ENCODE results near the gene RAE1.

Gene RAE1

DNA sequence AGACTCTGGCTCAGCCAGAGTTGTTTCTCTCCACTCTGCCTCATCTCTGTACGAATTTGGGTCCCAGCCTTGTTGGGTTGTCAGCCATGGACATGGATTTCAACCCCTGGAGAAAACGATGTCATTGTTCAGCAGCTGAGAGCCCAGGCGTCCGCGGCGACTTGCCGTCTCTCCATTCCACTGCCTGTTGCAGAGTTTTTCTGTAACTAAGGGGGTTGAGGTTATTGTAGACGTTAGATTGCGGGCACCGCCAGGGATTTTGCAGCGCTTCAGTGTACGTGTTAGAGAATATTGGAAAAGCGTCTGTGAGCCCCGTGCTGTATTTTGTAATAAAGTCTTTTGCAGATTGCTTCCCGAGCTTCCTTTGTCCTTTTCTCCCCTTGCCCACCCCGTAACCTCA lies 27.1 kb downstream of the RAE1 start:
- TF ChIP-seq CTCF (IDR thresholded peaks at IDR 0.05; ENCODE audit: insufficient read depth, low read depth, low read length, missing control alignments) = no peak
- no peak for DNase-seq (ENCODE audit: low read depth)
- no peak overlapping the region for H3K4me3 ChIP-seq (ENCODE audit: low read length)

DNA sequence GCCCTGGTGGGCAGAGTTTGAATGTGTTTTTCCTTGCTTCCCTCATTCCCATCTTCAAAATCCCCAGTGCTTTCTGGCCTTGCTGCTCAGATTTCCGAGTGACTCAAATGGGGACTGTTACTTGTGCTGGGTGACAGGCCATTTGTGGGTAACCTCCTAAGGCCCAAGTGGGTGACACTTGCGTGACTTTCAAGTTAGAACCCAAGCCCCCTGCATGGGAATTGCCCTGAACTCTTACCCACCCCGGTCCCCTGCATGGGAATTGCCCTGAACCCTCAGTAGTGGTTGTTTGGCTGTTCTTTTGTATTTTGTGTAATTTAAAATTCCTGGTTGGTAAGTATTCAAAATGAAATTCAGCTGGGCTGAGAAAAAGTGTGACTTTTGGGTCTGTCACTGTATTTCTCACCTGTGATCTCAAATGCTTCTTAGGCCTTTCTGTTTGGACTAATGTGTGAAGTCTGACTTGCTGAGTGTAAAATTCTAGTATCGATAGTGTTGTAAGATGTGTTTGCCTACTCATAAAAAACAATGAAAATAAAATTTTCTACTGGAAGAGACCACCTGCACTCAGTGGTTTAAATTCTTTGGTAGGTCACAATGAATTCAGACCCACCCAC lies 27.7 kb downstream of the RAE1 start:
- DNase-seq (ENCODE audit: low read depth) = no peak
- no peak for TF ChIP-seq CTCF (IDR thresholded peaks at IDR 0.05; ENCODE audit: insufficient read depth, low read depth, low read length, missing control alignments)
- no peak overlapping the region for H3K4me3 ChIP-seq (ENCODE audit: low read length)

DNA sequence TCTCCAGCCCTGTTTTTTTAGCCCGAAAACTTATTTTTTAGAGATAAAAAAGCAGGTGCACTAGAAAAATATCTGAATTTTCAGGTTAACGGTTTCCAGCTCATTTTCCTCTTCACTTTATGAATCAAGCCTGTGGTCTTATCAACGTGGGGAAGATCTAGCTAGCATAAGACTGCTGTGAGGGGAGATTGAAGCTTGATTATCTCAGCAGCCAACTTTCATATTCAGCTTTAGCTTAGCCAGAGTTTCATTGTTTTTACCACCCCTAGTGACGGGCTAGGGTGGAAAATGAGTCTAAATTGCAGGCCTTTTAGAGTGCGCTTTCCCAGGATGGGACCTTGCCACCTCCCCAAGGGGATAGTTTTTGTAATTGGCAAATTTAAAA lies 28.2 kb downstream of the RAE1 start:
- DNase-seq (ENCODE audit: low read depth) = no peak
- TF ChIP-seq CTCF (IDR thresholded peaks at IDR 0.05; ENCODE audit: insufficient read depth, low read depth, low read length, missing control alignments) = no peak
- H3K4me3 ChIP-seq (ENCODE audit: low read length) = no peak overlapping the region

DNA sequence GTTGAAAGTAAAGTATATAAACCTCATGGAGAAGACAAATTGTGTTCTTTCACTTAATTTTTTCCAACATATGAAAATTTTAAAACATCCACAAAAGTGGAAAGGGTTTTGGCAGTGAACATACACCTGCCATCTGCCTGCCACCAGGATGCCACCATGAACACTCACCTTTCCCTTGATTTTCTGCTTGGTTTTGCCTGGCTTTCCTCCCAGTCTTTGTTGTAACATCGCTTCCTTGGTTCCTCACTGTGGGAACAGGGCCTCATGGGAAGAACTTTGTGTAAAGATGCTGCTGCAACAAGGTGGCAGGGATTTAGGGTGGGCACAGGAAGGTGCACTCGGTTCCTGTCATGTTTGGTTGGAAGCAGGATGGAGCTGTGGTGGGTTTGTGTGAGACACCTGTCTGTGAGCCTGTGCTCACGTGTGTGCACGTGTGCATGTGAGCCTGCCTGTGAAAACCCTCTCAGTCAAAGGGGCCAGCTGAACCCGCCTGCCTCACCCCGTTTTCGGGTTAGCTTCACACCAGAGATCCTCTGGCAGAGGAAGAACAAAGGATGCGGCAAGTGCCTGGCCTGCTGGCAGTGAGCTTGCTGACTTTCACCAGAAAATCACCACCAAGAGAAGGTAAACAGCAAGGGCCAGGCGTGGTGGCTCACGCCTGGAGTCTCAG lies 29.2 kb downstream of the RAE1 start:
- no peak overlapping the region for H3K4me3 ChIP-seq (ENCODE audit: low read length)
- no peak for DNase-seq (ENCODE audit: low read depth)
- TF ChIP-seq CTCF (IDR thresholded peaks at IDR 0.05; ENCODE audit: insufficient read depth, low read depth, low read length, missing control alignments) = no peak

DNA sequence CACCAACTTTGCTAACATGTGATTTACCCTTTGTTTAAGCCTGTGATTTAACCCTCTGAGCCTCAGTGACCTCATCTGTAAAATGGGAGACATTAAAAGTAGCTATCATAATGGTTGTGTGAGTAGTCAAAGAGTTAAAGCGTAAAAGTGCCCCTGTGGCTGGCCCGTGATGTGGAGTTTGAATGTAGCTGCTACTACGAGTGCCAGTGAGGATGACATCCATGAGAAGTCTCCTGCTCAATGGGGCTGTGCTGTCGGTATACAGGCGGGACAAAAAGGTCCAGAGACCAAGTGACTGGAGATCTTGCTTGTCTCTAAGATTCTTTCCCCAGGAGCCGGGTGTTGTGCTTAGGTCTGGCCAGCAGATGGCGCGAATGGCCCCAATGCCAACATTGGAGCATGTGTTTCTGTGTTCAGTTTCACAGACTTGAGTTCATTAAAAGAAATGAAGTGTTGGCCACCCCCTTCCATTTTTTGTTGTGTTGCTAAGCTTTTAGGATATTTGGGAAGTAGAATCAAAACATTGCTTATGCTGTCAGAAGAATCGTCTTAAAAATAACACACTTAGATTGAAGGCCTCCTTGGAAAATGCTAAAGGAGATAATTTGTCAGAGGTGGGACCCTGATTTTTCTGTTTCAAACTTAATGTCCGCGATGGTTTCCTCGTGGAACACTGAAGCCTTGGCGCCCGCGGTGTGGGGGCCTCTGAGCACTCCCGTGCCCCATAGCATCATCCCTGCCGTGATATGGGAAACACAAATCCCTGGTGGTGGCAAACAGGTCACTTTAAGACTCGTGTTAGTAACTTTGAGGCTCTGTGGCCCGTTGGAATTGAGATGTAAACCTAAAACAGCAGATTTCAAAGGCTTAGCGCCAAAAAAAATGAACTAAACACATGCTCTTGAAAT lies 30.8 kb downstream of the RAE1 start:
- DNase-seq (ENCODE audit: low read depth) = peak; percentile 71
- TF ChIP-seq CTCF (IDR thresholded peaks at IDR 0.05; ENCODE audit: insufficient read depth, low read depth, low read length, missing control alignments) = peak; percentile 96
- no peak overlapping the region for H3K4me3 ChIP-seq (ENCODE audit: low read length)

DNA sequence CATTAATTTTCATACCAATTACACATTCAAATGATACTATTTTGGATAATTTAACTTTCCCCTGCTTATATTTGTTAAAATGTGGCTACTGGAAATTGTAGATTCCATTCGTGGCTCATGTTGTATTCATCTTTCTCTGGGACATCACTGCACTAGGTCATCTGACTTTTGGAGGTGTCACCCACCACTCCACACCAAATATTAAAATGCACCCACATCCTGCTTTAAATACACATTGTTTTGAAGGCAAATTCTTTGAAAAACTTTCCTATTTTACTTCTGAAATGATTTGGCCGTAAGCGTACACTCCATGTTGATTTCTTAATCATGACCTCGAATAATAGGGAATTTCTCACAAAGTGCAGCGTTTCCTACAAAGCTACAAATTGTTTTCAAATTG lies 31.5 kb downstream of the RAE1 start:
- DNase-seq (ENCODE audit: low read depth) = no peak
- H3K4me3 ChIP-seq (ENCODE audit: low read length) = no peak overlapping the region
- TF ChIP-seq CTCF (IDR thresholded peaks at IDR 0.05; ENCODE audit: insufficient read depth, low read depth, low read length, missing control alignments) = no peak
